Activated CD4-positive, alpha-beta T cell treated with anti-CD3 and anti-CD28 coated beads, Interleukin-2, Interleukin-6, amounts not matched to agents 100 ng/mL and 50 ng/mL, durations not matched to agents 16 hours and 8 hours (primary cell): ENCODE measurements around the gene HS3ST4.
"Not testable (repeated sequence)": the region's sequence is repeated elsewhere in the genome, so short reads cannot be mapped to it uniquely, and the experiment has no call there.

ENCODE experiments used
- DNase-seq: peaks from one replicate; pipeline ENCODE4 v3.0.0-alpha.2; 2020

HS3ST4 gene

GRCh38 chr16:25734430-25735385 is 42.9 kb downstream of the HS3ST4 start:
- no peak for DNase-seq

- no peak for DNase-seq
These were observed 43.9 kb downstream of the HS3ST4 start for GRCh38 chr16:25735645-25736044.

- DNase-seq: peak; percentile 12
These were observed 55.5 kb downstream of the HS3ST4 start for GRCh38 chr16:25747160-25747758.

GRCh38 chr16:25748092-25748654 is 56.4 kb downstream of the HS3ST4 start:
- no peak for DNase-seq

DNA sequence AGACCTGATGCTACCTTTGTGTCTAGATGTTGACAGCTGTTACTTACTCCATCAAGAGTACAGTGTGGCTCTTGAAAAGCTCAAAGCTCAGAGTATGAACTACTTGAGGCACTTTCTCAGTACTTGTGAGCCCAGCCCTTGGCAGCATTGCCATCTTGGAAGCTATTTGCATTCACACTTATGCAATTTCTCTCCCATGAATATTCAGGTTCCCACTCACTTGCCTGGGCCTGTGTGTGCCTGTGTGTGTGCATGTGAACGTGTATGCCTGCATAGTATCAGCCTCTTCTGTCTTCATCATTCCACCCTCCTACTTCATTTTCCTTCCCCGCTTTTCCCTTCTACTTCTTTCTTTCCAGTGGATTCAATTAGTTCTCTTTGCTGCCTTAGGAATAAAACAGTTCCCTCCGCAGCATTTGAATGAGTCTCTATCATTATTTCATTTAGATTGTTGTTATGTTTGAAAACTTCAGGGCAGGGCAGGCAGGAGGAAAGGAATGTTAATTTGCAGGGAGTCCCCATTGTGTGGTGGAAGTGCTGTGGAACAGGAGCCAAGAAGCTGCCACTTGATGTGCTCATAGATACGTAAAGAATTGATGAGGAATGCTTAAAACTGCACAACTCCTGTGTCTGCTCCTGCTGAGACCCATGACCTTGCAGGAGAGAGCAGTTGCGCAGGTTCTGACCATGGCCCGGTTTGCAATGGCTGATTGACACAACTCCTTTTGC is 58.9 kb downstream of the HS3ST4 start:
- DNase-seq: no peak

DNA sequence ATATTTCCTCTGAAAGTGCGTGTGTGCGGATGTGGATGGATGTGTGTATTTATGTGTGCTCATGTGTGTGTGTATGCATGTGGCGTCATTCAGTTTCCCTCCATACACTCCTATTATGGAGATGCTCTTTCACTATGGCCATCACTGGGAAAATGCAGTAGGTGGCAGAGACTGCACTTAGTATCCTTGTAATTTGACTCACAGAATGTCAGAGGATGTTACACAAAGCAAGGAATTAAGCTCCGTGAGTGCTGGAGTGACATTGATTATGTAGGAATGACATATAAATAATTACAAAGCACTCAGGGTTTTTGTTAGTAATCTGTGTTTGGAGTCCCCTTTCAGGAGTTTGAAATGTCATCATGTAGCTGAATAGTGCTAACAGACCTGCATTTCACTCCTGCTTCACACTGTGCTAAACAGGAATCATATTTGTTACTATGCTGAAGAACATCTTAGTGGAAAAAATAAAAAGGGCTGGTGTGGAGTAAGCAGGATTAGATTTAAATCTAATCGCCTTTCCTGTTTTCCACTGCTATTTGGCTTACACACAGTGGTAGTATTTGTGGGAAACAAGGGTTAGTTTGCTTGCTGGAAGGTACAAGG is 59.6 kb downstream of the HS3ST4 start:
- DNase-seq: no peak

DNA sequence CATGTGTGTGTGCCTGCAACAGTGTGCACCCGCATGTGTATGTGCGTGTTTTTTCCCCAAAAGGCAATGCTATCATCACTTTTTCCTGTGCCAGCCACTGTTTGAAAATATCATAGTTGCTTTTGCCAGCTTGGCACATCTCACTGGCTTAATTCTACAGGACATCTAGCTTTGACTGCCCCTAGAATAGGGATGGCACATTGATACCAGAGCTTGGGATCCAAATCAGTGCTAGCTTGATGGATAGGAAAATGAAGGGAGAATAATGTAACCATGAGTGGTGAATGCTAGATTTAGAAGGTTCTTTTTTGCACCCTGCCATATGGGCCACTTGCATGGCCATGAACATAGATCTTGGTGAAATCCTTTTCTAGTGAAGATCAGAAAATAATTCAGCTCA is 72.7 kb downstream of the HS3ST4 start:
- DNase-seq: no peak

GRCh38 chr16:25771216-25771615 is 79.5 kb downstream of the HS3ST4 start:
- no peak for DNase-seq

- DNase-seq: no peak
These were observed 80.2 kb downstream of the HS3ST4 start for GRCh38 chr16:25771812-25772568.

DNA sequence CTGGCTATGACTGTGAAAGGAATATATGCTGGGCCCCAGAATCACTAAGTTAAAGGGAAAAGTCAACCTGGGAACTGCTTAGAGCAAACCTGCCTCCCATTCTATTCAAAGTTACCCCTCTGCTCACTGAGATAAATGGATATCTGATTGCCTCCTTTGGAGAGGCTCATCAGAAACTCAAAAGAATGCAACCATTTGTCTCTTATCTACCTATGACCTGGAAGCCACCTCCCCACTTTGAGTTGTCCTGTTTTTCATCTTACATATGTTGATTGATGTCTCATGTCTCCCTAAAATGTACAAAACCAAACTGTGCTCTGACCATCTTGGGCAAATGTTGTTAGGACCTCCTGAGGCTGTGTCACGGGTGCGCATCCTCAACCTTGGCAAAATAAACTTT is 84.5 kb downstream of the HS3ST4 start:
- DNase-seq: not testable (repeated sequence)

DNA sequence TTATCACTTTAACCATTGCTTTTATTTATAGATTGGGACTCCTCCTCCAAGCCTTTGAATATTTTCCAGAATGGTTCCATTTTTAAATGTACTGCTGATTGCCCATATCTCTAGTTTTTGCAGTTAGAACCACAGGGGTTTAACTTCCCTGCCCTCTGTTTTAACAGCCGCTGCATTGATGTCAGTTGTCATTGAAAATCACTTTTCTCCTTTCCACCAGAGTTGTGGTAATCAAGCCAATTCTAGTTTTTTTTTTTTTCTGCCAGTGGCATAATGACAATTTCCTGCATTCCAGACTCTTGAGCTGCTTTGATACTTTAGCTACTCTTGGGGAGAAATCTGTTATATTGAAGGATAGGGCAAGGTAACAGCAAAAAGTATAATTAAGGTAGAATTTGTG is 91.5 kb downstream of the HS3ST4 start:
- no peak for DNase-seq

GRCh38 chr16:25785361-25785760 is 93.6 kb downstream of the HS3ST4 start:
- DNase-seq: no peak

DNA sequence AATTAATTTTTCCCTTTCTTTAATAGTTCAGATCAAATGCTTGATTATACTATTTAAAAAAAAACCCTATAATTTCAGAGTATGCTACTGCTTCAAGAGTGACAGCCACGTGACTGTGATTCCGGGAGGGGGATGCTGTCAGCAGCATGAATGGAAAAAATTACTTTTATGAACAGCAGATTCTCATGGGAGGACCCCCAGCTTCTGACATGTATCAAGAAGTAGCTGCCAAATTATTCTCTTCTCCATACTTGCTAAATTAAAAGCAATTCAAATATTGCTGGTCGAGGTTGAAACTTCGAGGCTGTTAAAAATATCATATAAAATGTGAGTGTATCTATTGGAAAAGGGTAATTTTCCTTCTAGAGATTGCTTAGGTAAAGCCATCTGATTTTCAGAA is 95.0 kb downstream of the HS3ST4 start:
- no peak for DNase-seq

DNA sequence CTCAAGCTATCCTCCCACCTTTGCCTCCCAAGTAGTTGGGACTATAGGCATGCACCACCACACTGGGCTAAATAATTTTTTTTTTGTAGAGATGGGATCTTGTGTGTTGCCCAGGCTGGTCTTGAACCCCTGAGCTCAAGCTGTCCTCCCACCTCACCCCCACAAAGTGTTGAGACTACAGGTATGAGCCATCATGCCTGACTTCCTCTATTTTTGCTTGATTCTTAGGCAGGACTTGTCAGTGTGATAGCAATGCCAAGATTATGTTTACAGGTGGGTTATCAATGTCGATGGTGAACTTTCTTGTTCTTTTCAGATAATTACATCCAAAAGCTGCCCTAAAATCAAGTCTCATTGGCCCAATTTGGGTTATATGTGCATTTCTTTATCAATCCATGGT is 96.9 kb downstream of the HS3ST4 start:
- DNase-seq: no peak

DNA sequence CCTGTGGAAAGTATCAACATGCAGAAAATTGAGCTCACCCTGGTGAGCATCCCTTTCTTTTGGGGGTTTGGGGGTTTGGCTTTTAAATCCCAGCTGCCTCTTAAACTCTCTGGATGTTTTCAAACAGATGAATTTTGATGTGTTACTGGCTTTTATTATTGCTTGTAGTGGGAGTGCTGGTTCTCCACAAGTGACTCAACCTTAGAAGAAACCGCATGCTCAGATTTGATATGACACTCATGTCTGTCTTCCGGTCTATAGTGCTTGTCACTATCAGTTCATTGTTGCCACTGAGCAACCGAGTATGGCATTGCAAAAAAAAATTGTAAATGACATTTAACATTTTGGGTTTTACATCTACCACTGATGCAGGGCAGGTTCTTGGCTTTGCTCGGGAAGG is 104.5 kb downstream of the HS3ST4 start:
- no peak for DNase-seq

DNA sequence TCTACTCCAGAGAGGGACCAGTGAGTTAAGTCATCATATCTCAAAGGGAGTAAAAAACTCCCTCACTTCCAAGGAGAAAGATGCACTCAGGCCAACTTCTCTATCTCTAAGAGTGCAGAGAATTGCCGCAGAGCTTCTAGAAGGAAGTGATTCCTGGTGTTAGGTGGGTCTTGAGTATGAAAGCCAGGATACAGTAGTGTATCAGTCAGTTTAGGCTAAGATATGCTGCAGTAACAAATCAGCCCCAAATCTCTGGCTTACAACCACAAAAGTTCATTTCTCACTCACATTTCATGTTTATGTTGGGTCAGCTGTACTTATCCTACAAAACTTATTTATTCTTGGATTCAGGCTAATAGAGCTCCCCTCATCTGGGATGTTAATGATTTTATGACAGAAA is 106.3 kb downstream of the HS3ST4 start:
- DNase-seq: no peak

DNA sequence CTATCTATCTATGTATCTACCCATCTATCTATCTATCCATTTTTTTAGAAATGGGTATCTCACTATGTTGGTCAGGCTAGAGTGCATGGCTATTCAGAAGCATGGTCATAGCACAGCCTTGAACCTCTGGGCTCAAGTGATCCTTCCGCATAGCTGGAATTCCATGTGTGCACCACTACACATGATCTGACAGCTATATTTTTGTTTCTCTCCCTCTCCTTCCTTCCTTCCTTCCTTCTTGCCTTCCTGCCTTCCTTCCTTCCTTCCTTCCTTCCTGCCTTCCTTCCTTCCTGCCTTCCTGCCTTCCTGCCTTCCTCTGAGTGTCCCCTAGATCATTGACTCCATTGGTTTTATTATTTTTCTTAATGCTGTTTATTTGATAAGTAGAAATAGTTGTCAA is 108.1 kb downstream of the HS3ST4 start:
- DNase-seq: no peak

DNA sequence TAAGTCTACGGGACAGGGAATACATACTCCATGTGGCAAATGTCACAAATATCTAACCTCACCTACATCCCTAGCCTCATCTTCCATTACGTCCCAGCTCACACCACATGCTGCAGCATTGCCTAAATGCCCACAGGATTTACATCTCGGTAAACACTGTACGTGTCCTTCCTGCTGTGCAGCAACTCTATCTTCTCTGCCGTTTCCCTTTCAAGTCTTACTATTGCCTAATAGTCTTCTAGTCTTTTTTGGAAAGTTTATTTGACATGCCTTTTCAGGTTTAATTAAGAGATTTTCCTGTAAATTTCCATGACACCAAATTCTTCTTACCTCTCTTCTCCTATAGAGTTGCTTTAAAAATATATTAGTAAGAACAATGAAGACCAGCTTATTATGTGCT is 120.5 kb downstream of the HS3ST4 start:
- no peak for DNase-seq

- DNase-seq: no peak
These were observed 125.5 kb downstream of the HS3ST4 start for GRCh38 chr16:25817295-25817694.

DNA sequence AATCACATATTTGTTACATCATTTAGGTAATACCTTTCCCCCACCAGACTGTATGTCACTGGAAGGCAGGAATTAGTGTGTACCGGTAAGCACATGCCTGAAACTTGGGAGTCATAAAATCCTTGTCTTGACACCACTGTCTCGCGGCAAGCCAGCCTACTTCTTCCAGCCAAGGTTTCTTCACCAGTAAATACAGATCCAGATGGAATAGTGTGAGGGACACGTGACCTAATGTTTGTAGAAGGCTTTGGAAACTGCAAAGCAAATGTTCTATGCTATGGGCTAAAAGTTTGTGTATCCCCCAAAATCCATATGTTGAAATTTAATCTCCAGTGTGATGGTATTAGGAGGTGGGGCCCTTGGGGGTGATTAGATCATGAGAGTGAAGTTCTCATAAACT is 126.1 kb downstream of the HS3ST4 start:
- no peak for DNase-seq

GRCh38 chr16:25823891-25824290 is 132.1 kb downstream of the HS3ST4 start:
- DNase-seq: no peak

DNA sequence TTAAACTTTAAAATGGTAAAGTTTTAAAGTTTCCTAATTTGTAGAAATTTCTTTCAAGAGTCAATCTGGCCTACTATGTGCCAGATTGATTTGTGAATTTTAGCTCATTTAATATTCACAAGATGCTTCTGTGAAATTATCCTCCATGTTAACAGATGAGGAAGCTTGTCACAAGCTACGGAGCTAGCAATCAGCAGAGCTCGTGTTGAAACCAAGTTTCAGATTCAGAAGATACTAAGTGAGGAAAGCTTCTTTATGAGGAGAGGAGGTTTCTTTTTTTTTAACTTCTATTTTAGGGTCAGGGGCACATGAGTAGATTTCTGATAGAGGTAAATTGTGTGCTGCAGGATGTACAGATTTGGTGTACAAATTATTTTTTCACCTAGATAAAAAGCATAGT is 135.9 kb downstream of the HS3ST4 start:
- no peak for DNase-seq
